ENCODE measurements around the gene TSHB. TPM values are rescaled to one million over a fixed set of nuclear protein-coding genes. Genes with fewer than 3 reads are reported as not detected.

The TSHB gene
- total and polyA plus RNA-seq, 4 experiments from 2014 or later, result not detected

Other genes starting within 250 kb of the TSHB start
- 10 to 100 TPM; 66.6 to 67.1 TPM for gene SIKE1, start 249.1 kb upstream of the TSHB start, total RNA-seq
- 10 to 100 TPM; 35.4 to 36.8 TPM for gene SIKE1, start 249.1 kb upstream of the TSHB start, polyA plus RNA-seq
- gene SYCP1, start 175.0 kb upstream of the TSHB start, total RNA-seq, result not detected
- not detected for gene SYCP1, start 175.0 kb upstream of the TSHB start, polyA plus RNA-seq
- 1 to 10 TPM; 1.3 to 3.5 TPM for gene TSPAN2, start 59.7 kb downstream of the TSHB start, total RNA-seq
- 10 to 100 TPM; 20.8 to 21.8 TPM for gene TSPAN2, start 59.7 kb downstream of the TSHB start, polyA plus RNA-seq

Measured in CD4-positive, alpha-beta memory T cell (primary cell).